OCI-LY3 (cell line): ENCODE results near the gene SYNJ1.
"Not testable (repeated sequence)": the region's sequence is repeated elsewhere in the genome, so short reads cannot be mapped to it uniquely, and the experiment has no call there.

Experiments used
- CTCF ChIP-seq: fragments of 200-600, 300-600 bp; sonication (generic); IDR thresholded peaks from 2 replicates; pipeline ENCODE4 v1.5.1; 2014; ENCODE audit warnings: antibody characterized with exemption, low read length, low read depth
- EZH2phosphoT487 ChIP-seq: fragments of 200-600 bp; shearing (Covaris generic); IDR thresholded peaks from 2 replicates; pipeline ENCODE4 v1.6.1; 2018; ENCODE audit warnings: antibody characterized with exemption, mixed run types, low read depth

GRCh38 chr21:32661981-32662380, 65.8 kb downstream of the SYNJ1 start:
- not testable (repeated sequence) for TF ChIP-seq CTCF, EZH2phosphoT487
